ELF-1 (cell line): Measurements from ENCODE around the gene PFDN2.
"Not testable (repeated sequence)": the region's sequence is repeated elsewhere in the genome, so short reads cannot be mapped to it uniquely, and the experiment has no call there.

ENCODE experiments used
- DNase-seq: peaks from one replicate; pipeline ENCODE4 v3.0.0-alpha.2; 2016; ENCODE audit warnings: low read depth, low spot score

Gene PFDN2

GRCh38 chr1:161139766-161140165, 21.9 kb upstream of the PFDN2 start:
- no peak for DNase-seq

- DNase-seq = no peak
These were observed 20.6 kb upstream of the PFDN2 start for GRCh38 chr1:161138431-161138830.

GRCh38 chr1:161137881-161138280, 20.0 kb upstream of the PFDN2 start:
- peak; percentile 66 for DNase-seq

- no peak for DNase-seq
These were observed 15.4 kb upstream of the PFDN2 start for GRCh38 chr1:161133220-161133740.

- DNase-seq = peak; percentile 99
These were observed 14.8 kb upstream of the PFDN2 start, which contains the start of gene DEDD for GRCh38 chr1:161132410-161133219. Gene DEDD, minus strand, starts transcription at chr1:161132667. Its CDS starts 8,205 bp downstream, at chr1:161124462.

- DNase-seq = peak; percentile 16
These were observed 13.9 kb upstream of the PFDN2 start for GRCh38 chr1:161131523-161132409.

- no peak for DNase-seq
These were observed 12.4 kb upstream of the PFDN2 start for GRCh38 chr1:161130266-161130665.

GRCh38 chr1:161128591-161129420, 11.0 kb upstream of the PFDN2 start:
- DNase-seq = no peak

GRCh38 chr1:161127649-161128048, 9.8 kb upstream of the PFDN2 start:
- no peak for DNase-seq

- DNase-seq = no peak
These were observed 5.1 kb upstream of the PFDN2 start for GRCh38 chr1:161122967-161123366.

GRCh38 chr1:161121834-161122233, 4.0 kb upstream of the PFDN2 start:
- DNase-seq = no peak

GRCh38 chr1:161121042-161121650, 3.3 kb upstream of the PFDN2 start:
- no peak for DNase-seq

- peak; percentile 72 for DNase-seq
These were observed 1.5 kb upstream of the PFDN2 start for GRCh38 chr1:161119092-161119903.

GRCh38 chr1:161115961-161116360, 1.9 kb downstream of the PFDN2 start:
- not testable (repeated sequence) for DNase-seq

GRCh38 chr1:161115132-161115711, 2.6 kb downstream of the PFDN2 start:
- no peak for DNase-seq

GRCh38 chr1:161114556-161114955, 3.3 kb downstream of the PFDN2 start:
- DNase-seq = no peak

- no peak for DNase-seq
These were observed 3.9 kb downstream of the PFDN2 start for GRCh38 chr1:161113915-161114314.

- DNase-seq = no peak
These were observed 6.3 kb downstream of the PFDN2 start for GRCh38 chr1:161111527-161111926.

- DNase-seq = no peak
These were observed 6.7 kb downstream of the PFDN2 start for GRCh38 chr1:161111117-161111516.

- no peak for DNase-seq
These were observed 11.4 kb downstream of the PFDN2 start for GRCh38 chr1:161106431-161106830.
